Measurements from ENCODE around the gene SEMA4B. TPM values are rescaled to one million over a fixed set of nuclear protein-coding genes. Genes with fewer than 3 reads are reported as not detected.

Gene SEMA4B
- total and polyA plus RNA-seq, 2 of the 8 experiments (the other 6 are each of a cell fraction or from before 2014, with no cell fraction given), result 42.7 to 43.0 TPM

GRCh38 chr15:90230610-90231009 is 29.5 kb downstream of the SEMA4B start (continued):
- no peak for TF ChIP-seq CHD7 (IDR thresholded peaks at IDR 0.05; ENCODE audit: insufficient replicate concordance, low read length)
- TF ChIP-seq NANOG (IDR thresholded peaks at IDR 0.05; ENCODE audit: insufficient read depth, low read depth, low read length, poor library complexity, severe bottlenecking), result no peak
- TF ChIP-seq SIX5 (IDR thresholded peaks at IDR 0.05; ENCODE audit: low read depth, low read length), result no peak
- TF ChIP-seq SIRT6 (IDR thresholded peaks at IDR 0.05; ENCODE audit: low read length), result no peak
- no peak for TF ChIP-seq EGR1 (IDR thresholded peaks at IDR 0.05; ENCODE audit: borderline replicate concordance, low read depth, low read length)
- TF ChIP-seq CHD2 (IDR thresholded peaks at IDR 0.05; ENCODE audit: low read length), result no peak
- no peak for TF ChIP-seq CTBP2 (IDR thresholded peaks at IDR 0.05; ENCODE audit: borderline replicate concordance, insufficient read depth, insufficient read length, low read length)
- TF ChIP-seq CBX8 (IDR thresholded peaks at IDR 0.05; ENCODE audit: borderline replicate concordance, low read depth, low read length), result no peak
- no peak for TF ChIP-seq SIN3A (conservative IDR thresholded peaks at IDR 0.05 in 1 of 2, IDR thresholded peaks at IDR 0.05 in 1 of 2; ENCODE audit: low read depth in 1 of 2, low read length in 2 of 2)
- TF ChIP-seq RNF2 (IDR thresholded peaks at IDR 0.05; ENCODE audit: borderline replicate concordance, low read depth, low read length, missing control alignments, poor library complexity, severe bottlenecking), result no peak
